ENCODE measurements around the gene STAT3. TPM values are rescaled to one million over a fixed set of nuclear protein-coding genes. Genes with fewer than 3 reads are reported as not detected.
A peak's percentile ranks its signal among the peaks of the same experiment; 100 is the strongest.

Gene STAT3
- total and polyA plus RNA-seq, 9 of the 15 experiments (the other 6 are each of a cell fraction or from before 2014, with no cell fraction given) = 90.0 to 179 (median 114) TPM

GRCh38 chr17:42285346-42286050 is 102.7 kb downstream of the STAT3 start:
- H3K4me3 ChIP-seq = peak overlapping the region; percentile 88
- H3K27ac ChIP-seq (ENCODE audit: extremely low read depth, low read depth, low read length) = peak overlapping the region; percentile 43
- H3K4me2 ChIP-seq (ENCODE audit: insufficient read depth, low read length) = peak overlapping the region; percentile 88
- H4K20me1 ChIP-seq (replicated peaks; ENCODE audit: control insufficient read depth, insufficient read depth, low read length) = no peaks in the 10 kb centered on the region
- FAIRE-seq (no peak), ATAC-seq (no peak), DNase-seq (ENCODE audit: extremely low read depth in 1 of 4, low spot score in 3 of 4) (no peak)
- H3K4me1 ChIP-seq (replicated peaks in 1 of 2; ENCODE audit: control insufficient read depth in 2 of 2, insufficient read depth in 2 of 2, low read length in 2 of 2) = peaks cover 47 to 64% of the 10 kb centered on the region in 2 experiments
- in situ Hi-C loops (cut with MboI) (no loop called here), intact Hi-C loops (cut with micrococcal nuclease) (loop anchor here (2.0 kb wide), 1 partner anchor 27 kb away; no protein-coding TSS in a partner anchor)
- peaks cover 43% of the 10 kb centered on the region for H3K36me3 ChIP-seq (ENCODE audit: control insufficient read depth, insufficient read depth, low read length)
- no TSS peak for BruUV-seq (replicated peaks)
- H3K9ac ChIP-seq (ENCODE audit: insufficient read depth in 1 of 2, low read depth in 2 of 2, low read length in 2 of 2) = peak overlapping the region; percentile 83 to 87
- no peaks in the 10 kb centered on the region for H3K27me3 ChIP-seq (ENCODE audit: control insufficient read depth in 2 of 2, insufficient read depth in 2 of 2, low read length in 2 of 2)
- no peaks in the 10 kb centered on the region for H3K9me3 ChIP-seq (replicated peaks; ENCODE audit: control insufficient read depth, insufficient read depth, low read depth, low read length)
- ChIA-PET POLR2A (interaction anchor here (1.2 to 2.9 kb wide), 3 partner anchors 8 to 15 kb away, joined by 3 to 15 read pairs (median 11); no protein-coding TSS in a partner anchor), CTCF (ENCODE audit: low intra/inter-chr PET ratio) (no interaction called here)
- no peak overlapping the region for H2AFZ ChIP-seq (ENCODE audit: low read depth, low read length)
- TF ChIP-seq FOXP1 (CRISPR knock-in tag; IDR thresholded peaks at IDR 0.05) = no peak
- no peak for TF ChIP-seq THRB (CRISPR knock-in tag; conservative IDR thresholded peaks at IDR 0.05)
- no peak for TF ChIP-seq ZNF764 (CRISPR knock-in tag; IDR thresholded peaks at IDR 0.05; ENCODE audit: low read depth)
- no peak for TF ChIP-seq GATA2 (CRISPR knock-in tag; IDR thresholded peaks at IDR 0.05)
- peaks cover 92% of the 10 kb centered on the region for H3K79me2 ChIP-seq (ENCODE audit: control insufficient read depth, insufficient read depth, low read length)
- 27% methylated on average over 11 of the region's 11 CpGs for WGBS (ENCODE audit: insufficient coverage, low coverage, missing lambda C conversion rate)
- no peaks in the 10 kb centered on the region for H3K9me1 ChIP-seq (ENCODE audit: control insufficient read depth, insufficient read depth, low read length)
